ENCODE data around the gene ZNF335.

Gene ZNF335, protein sequence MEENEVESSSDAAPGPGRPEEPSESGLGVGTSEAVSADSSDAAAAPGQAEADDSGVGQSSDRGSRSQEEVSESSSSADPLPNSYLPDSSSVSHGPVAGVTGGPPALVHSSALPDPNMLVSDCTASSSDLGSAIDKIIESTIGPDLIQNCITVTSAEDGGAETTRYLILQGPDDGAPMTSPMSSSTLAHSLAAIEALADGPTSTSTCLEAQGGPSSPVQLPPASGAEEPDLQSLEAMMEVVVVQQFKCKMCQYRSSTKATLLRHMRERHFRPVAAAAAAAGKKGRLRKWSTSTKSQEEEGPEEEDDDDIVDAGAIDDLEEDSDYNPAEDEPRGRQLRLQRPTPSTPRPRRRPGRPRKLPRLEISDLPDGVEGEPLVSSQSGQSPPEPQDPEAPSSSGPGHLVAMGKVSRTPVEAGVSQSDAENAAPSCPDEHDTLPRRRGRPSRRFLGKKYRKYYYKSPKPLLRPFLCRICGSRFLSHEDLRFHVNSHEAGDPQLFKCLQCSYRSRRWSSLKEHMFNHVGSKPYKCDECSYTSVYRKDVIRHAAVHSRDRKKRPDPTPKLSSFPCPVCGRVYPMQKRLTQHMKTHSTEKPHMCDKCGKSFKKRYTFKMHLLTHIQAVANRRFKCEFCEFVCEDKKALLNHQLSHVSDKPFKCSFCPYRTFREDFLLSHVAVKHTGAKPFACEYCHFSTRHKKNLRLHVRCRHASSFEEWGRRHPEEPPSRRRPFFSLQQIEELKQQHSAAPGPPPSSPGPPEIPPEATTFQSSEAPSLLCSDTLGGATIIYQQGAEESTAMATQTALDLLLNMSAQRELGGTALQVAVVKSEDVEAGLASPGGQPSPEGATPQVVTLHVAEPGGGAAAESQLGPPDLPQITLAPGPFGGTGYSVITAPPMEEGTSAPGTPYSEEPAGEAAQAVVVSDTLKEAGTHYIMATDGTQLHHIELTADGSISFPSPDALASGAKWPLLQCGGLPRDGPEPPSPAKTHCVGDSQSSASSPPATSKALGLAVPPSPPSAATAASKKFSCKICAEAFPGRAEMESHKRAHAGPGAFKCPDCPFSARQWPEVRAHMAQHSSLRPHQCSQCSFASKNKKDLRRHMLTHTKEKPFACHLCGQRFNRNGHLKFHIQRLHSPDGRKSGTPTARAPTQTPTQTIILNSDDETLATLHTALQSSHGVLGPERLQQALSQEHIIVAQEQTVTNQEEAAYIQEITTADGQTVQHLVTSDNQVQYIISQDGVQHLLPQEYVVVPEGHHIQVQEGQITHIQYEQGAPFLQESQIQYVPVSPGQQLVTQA (N-terminal part only)

DNA sequence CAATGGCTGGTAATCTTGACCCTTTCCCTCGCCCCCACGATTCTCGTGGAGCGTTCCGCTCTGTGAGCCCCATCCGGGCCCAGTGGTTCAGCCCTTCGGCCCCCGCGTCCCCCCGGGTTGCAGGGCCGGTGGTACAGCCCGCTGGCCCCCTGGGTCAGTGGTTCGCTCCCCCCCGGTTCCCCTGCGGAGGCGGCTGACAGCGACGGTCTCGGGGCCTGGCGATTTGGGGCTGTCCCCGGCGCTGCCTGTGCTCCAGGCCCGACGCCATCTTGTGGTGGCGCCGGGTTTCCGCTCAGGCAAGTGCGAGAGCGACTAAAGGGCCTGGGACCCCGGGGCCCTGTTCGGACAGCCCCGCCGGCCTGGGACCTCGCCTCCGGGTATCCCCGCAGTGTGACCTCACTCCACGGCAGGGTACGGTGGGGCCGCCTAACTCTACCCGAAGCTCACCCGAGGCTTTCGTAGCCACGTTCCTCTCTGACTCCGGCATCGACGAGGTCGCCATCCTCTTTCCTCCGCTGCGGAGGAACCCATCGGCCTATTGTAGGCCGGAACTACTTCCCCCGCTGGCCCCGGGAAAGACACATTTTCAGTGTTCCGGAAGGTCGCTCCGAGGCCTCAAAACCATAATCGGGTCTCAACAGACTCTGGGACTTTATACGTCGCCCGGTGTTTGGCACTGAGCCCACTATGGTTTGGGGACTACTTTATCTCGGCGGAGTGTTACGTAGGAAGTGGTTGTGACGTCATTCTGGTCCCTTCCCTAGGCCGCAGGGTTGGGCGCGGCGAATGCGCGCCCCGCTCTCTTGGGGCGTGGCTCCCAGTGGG is at the start of gene ZNF335:
Gene ZNF335, minus strand, starts transcription at position 529 of the 825 bp plus-strand sequence. CDS start 793 bp downstream, outside the sequence.
- DNase-seq: peak; percentile 94

DNA sequence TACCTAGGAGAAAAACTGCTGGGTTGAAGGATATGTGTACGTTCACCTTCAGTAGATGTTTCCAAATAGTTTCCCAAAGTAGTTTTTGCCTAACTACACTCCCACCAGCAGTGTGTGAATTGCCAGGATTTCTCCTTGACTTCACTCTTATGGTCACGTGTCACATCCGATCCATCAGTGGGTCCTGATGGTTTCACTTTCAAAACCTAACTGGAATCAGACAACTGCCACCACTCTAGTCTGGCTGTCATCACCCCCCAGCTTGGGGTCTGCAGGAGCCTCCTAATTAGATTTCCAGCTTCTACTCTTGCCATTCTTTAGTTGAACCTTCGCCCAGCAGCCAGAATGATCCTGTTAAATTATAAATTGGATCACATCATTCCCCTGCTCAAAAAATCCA is 48.6 kb upstream of the ZNF335 start:
- DNase-seq: no peak

DNA sequence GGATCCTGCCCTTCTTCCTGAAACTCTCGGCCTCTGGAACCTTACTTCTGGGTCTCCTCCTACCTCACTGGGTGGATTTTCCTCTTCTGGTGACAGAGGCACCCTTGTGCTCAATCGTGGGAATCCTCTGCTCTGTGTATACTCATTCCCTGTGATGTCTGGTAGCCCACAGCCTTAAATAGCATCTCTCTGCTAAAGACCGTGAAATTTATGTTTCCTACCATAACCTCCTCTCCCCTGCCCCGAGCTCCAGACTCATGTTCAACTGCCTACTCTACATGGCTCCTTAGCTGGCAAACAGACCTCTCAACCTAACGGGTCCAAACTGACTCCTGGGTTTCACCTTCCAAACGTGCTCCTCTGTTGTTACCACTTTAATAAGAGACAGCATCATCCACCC is 46.6 kb upstream of the ZNF335 start:
- DNase-seq: no peak

DNA sequence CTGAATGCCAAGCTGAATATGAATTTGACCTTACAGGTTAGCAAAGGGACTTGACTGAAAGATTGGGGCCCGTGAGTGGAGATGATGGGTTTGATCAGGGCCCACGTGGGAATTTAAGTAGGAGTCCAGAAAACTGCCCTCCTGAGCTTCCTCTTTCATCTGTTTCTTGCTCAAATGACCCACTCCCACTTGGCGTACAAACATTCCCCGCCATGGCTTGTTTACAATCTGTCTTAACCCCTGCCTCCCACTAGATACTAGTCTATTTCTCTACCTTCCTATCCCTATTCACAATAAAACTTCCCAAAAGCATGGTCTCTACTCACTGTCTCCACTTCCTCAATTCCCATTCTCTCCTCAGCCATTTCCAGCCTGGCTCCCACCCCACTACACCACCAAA is 46.1 kb upstream of the ZNF335 start:
- DNase-seq: no peak

DNA sequence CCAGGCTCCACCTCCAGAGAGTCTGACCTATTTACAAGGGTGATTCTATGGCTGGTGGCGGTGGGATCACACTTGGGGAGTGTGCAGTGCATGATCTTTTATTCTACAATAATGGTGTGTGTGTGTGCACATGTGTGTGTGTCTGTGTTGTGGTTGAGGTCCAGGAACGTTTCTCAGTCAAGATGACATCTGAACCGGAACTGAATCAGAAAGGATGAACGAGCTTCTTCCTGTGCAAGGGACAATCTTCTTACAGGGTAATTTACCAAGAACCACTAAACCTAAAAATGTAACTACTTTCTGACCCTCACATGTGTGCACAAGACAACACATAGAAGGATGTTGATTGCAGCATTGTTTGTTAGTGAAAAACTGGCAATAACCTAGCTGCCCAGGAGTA is 45.3 kb upstream of the ZNF335 start:
- DNase-seq: no peak

DNA sequence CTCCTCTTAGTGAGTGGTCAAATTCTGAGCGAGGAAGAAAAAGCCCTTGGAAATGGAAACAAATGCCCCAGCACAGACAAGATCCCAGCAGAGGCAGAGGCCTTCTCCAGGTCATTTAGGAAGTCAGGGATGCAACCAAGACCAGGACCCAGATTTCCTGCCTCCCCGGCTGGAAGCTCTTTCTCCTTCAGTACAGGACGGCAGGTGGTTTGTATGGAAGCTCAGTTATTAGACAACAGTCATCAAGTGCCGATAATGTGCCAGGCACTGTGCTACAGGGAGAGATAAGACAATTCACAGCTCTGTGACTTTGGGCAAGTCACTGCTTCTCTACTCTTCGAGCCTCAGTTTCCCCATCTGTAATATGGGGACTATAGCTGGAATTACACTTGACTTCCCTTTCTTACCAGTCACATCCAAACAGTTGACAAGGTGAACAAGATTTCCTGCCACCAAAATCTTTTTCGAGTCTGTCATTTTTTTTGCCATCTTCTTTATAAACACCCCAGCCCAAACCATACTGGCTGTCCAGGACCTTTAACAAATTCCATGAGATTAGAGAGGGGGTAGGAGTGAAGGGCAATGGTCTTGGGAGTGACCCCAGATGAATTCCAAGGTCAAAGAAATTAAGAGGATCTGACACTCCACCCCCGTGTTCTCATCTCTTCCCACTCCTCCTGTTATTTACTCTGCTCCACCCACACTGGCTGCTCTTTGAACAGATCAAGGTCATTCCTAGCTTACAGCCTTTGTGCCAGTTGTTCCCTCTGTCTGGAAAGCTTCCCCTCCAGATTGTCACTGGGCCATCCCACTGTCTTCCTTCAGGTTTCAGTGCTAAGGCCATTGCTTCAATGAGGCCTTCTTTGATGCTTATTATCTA is 42.8 kb upstream of the ZNF335 start:
- DNase-seq: no peak

DNA sequence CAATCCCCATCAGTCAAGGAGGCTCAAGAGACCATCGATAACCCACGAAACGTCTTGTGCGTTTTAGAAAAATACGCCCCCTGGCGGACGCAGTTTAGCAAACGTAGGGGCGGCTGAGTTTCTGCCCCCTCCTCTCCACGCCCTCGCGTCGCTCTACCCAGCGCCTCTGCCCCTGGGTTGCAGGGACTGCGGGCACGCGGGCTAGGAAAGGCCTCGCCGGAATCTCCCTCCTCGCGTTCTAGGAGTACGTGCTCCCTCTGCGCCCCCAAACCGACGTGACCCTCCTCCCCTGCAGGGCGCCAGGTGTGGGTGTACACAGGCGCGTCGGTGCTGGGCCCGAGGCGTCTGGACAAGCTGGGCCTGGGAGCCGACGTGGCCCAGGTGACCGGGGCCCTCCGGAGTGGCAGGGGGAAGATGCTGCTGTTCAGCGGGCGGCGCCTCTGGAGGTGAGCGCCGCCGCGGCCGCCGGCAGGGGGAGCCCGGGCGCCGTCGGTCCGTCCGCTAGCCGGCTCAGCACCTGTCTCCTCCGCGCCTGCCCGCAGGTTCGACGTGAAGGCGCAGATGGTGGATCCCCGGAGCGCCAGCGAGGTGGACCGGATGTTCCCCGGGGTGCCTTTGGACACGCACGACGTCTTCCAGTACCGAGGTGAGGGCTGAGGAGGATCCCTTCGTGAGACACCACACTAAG is 42.0 kb upstream of the ZNF335 start:
- peak; percentile 58 for DNase-seq

DNA sequence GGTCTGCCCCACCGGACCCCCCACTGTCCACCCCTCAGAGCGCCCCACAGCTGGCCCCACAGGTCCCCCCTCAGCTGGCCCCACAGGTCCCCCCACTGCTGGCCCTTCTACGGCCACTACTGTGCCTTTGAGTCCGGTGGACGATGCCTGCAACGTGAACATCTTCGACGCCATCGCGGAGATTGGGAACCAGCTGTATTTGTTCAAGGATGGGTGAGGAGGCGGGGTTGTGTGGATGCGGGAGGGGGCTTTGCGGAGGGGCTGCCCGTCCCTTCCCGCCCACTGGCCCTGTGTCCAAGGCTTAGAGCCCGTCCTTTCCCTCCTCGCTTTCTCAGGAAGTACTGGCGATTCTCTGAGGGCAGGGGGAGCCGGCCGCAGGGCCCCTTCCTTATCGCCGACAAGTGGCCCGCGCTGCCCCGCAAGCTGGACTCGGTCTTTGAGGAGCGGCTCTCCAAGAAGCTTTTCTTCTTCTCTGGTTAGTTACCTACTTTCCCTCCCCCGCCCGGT is 41.4 kb upstream of the ZNF335 start:
- DNase-seq: no peak

DNA sequence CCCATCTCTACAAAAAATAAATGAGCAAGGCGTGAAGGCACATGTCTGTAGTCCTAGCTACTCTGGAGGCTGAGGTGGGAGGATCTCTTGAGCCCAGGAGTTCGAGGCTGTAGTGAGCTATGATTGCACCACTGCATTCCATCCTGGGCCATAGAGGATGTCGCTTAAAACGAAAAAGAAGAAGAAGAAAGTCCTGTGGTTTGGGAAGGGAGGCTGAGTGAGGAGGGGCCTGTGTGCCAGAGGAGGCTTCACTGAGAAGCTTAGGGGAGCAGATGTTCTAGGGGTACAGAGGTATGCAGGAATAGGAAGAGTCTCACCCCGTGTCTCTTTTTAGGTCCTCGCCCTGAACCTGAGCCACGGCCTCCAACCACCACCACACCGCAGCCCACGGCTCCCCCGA is 40.9 kb upstream of the ZNF335 start:
- no peak for DNase-seq

DNA sequence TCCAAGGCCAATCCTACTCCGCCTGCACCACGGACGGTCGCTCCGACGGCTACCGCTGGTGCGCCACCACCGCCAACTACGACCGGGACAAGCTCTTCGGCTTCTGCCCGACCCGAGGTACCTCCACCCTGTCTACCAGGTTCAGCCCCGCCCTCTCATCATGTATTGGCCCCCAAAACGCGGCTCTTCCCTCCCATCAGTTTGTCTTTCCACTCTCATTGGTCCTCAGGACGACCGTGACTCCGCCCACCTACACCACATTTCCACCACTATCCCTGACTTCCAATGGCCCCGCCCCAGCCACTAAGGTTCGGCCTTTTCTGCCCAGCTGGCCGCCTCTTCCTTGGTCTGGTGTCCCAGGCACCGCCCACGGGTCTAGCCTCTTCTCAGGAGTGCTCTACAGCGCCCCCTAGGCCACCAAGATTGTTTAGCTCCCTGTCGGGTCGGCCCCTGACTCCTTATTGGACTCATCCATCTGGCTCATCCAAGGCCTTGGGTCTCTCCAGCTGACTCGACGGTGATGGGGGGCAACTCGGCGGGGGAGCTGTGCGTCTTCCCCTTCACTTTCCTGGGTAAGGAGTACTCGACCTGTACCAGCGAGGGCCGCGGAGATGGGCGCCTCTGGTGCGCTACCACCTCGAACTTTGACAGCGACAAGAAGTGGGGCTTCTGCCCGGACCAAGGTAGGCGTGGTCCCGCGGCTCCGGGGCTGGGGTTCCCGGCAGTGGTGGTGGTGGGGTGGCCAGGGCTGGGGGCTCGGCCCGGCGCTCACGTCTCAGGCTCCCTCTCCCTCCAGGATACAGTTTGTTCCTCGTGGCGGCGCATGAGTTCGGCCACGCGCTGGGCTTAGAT is 39.9 kb upstream of the ZNF335 start:
- DNase-seq: peak; percentile 18

DNA sequence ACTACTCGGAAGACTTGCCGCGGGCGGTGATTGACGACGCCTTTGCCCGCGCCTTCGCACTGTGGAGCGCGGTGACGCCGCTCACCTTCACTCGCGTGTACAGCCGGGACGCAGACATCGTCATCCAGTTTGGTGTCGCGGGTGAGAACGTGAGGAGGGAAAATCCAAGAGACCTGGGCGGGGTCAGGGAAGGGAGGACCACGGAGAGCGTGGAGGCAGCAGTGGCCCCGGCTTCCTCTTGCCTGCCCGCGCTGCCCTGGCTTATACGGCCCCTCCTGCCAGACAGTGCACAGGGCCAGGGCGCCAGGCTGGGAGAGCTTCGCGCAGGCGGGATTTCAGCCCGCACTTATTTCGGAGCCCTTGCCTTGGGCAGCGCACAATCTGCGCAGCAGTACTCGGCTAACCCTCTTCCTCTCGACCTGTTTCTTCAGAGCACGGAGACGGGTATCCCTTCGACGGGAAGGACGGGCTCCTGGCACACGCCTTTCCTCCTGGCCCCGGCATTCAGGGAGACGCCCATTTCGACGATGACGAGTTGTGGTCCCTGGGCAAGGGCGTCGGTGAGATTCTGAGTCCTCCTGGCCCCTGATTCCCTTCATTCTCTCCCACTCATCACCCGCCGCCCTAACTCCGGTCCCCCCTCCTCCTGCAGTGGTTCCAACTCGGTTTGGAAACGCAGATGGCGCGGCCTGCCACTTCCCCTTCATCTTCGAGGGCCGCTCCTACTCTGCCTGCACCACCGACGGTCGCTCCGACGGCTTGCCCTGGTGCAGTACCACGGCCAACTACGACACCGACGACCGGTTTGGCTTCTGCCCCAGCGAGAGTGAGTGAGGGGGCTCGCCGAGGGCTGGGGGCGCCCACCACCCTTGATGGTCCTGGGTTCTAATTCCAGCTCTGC is 38.7 kb upstream of the ZNF335 start:
- peak; percentile 42 for DNase-seq

DNA sequence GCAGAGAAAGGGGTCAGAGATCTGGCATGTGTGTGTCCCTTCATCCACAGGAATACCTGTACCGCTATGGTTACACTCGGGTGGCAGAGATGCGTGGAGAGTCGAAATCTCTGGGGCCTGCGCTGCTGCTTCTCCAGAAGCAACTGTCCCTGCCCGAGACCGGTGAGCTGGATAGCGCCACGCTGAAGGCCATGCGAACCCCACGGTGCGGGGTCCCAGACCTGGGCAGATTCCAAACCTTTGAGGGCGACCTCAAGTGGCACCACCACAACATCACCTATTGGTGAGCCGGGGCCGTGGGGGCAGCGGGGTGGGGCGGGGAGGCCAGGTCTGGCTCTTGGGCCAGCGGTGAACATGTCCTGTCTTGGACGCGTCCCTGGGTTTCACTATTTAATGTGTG is 37.8 kb upstream of the ZNF335 start:
- no peak for DNase-seq

DNA sequence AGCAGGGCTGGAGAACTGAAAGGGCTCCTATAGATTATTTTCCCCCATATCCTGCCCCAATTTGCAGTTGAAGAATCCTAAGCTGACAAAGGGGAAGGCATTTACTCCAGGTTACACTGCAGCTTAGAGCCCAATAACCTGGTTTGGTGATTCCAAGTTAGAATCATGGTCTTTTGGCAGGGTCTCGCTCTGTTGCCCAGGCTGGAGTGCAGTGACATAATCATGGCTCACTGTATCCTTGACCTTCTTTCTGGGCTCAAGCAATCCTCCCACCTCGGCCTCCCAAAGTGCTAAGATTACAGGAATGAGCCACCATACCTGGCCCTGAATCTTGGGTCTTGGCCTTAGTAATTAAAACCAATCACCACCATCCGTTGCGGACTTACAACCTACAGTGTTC is 35.7 kb upstream of the ZNF335 start:
- no peak for DNase-seq

DNA sequence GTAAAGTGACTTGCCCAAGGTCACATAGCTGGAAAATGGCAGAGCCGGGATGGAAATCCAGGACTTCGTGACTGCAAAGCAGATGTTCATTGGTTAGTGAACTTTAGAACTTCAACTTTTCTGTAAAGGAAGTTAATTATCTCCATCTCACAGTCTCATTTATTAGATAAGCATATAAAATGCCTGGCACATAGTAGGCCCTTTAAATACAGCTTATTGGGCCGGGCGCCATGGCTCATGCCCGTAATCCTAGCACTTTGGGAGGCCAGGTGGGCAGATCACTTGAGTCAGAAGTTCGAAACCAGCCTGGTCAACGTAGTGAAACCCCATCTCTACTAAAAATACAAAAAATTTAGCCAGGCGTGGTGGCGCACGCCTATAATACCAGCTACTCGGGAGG is 35.0 kb upstream of the ZNF335 start:
- DNase-seq: no peak

DNA sequence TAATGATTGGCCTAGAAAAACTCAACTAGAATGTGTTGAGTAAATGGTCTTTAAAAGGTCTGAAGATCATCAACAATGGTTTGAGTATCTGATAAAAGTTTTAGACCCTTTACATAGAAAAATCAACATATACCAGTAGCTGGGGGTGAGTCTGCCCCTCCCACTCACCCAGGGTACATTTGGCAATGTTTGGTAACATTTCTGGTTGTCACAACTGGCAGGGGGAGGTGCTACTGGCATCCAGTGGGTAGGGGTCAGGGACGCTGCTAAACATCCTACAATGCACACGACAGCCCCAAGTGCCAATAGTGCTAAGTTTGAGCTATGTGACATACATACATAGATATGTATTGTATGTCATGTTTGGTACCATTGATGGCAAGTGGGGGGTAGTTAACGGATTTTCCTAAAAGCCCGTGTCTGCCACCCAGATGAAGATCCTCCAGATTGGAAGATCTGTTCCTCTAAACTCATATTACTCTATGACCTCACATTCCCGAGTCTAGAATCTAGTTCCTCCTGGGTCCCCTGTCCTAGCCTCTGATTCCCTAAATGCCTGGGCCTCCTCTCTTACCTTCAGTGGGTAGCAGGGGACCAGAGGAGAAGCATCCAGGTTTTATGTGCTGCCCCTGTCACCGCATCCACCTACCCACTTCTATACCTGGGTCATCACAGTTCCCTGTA is 34.2 kb upstream of the ZNF335 start:
- no peak for DNase-seq

DNA sequence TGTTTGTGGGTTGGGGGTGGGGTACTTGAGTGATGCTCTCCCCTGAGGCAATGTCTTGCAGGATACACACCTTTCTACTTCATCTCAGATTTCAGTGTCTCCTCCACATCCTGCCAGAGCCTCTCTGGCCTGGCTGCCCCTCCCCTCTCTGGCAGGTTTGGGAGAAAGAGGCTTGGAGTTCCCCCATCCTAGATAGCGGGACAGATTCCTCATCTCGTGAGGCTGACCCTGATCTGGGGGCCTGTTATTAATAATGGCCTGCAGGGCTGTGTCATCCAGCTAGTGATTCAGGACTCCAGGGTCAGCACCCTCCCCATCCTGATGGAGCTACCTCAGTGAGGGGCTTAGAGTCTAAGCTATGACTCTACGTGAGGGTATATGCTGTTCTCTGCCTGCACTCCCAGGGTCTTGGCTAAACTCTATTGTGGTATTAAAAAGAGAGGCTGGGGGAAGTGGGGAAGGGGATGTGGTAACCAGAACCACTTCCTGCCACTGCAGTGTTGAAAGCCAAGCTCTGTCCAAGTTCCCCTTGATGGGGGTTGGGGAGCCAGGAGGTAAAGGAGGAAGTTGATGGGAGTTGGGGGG is 33.0 kb upstream of the ZNF335 start:
- no peak for DNase-seq

DNA sequence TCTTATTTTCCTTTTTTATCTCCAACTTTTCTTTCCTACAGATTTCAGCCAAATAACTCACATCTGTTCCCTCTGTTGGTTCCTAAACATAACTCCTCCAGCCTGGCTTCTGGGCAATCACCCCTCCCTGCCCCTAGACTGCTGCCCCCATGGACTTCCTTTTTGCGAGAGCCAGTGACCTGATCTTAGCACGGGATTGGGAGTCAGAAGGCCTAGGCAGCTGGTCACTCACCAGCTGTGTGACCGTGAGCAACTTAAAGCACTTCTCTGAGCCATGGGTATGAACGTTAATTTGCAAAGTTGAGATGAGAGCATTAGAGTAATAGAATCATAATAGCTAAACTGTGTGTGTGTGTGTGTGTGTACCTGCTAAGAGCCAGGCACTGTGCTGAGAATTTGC is 32.2 kb upstream of the ZNF335 start:
- no peak for DNase-seq
